HG02678 (cell line): ENCODE results near the gene CDX1.

Experiments used
- ATAC-seq: cut with Tn5 transposase; IDR thresholded peaks from one replicate; pipeline ENCODE4 v1.9.1; 2021; ENCODE audit warnings: mild to moderate bottlenecking, moderate library complexity; ENCODE audit not compliant: unreplicated experiment

CDX1 gene

GRCh38 chr5:150161242-150162141 is 5.1 kb upstream of the CDX1 start:
- ATAC-seq, result peak; percentile 72

GRCh38 chr5:150162142-150162513 is 4.5 kb upstream of the CDX1 start:
- ATAC-seq, result no peak

- ATAC-seq, result no peak
Measured at GRCh38 chr5:150163035-150163434, 3.5 kb upstream of the CDX1 start.

GRCh38 chr5:150163547-150164059 is 3.0 kb upstream of the CDX1 start:
- ATAC-seq, result no peak

GRCh38 chr5:150164211-150164980 is 2.2 kb upstream of the CDX1 start:
- no peak for ATAC-seq

- no peak for ATAC-seq
Measured at GRCh38 chr5:150166037-150166649, 435 bp upstream of the CDX1 start.

GRCh38 chr5:150167512-150167850 is 903 bp downstream of the CDX1 start:
- ATAC-seq, result no peak

GRCh38 chr5:150167908-150168307 is 1.3 kb downstream of the CDX1 start:
- no peak for ATAC-seq

GRCh38 chr5:150168864-150169263 is 2.3 kb downstream of the CDX1 start:
- no peak for ATAC-seq

GRCh38 chr5:150172145-150172544 is 5.6 kb downstream of the CDX1 start:
- no peak for ATAC-seq

- ATAC-seq, result no peak
Measured at GRCh38 chr5:150172556-150172955, 6.0 kb downstream of the CDX1 start.

GRCh38 chr5:150173161-150173560 is 6.6 kb downstream of the CDX1 start:
- no peak for ATAC-seq

GRCh38 chr5:150174285-150174684 is 7.7 kb downstream of the CDX1 start:
- no peak for ATAC-seq

GRCh38 chr5:150175076-150175475 is 8.5 kb downstream of the CDX1 start:
- no peak for ATAC-seq

- ATAC-seq, result no peak
Measured at GRCh38 chr5:150175536-150175935, 9.0 kb downstream of the CDX1 start.

- ATAC-seq, result no peak
Measured at GRCh38 chr5:150176745-150177477, 10.3 kb downstream of the CDX1 start.

GRCh38 chr5:150177721-150178120 is 11.1 kb downstream of the CDX1 start:
- no peak for ATAC-seq

GRCh38 chr5:150178262-150178661 is 11.7 kb downstream of the CDX1 start:
- ATAC-seq, result peak; percentile 70

- no peak for ATAC-seq
Measured at GRCh38 chr5:150179019-150179620, 12.5 kb downstream of the CDX1 start.

GRCh38 chr5:150180241-150181026 is 13.9 kb downstream of the CDX1 start:
- no peak for ATAC-seq
